Measurements from ENCODE around the gene ARHGEF11.

ARHGEF11 gene

DNA sequence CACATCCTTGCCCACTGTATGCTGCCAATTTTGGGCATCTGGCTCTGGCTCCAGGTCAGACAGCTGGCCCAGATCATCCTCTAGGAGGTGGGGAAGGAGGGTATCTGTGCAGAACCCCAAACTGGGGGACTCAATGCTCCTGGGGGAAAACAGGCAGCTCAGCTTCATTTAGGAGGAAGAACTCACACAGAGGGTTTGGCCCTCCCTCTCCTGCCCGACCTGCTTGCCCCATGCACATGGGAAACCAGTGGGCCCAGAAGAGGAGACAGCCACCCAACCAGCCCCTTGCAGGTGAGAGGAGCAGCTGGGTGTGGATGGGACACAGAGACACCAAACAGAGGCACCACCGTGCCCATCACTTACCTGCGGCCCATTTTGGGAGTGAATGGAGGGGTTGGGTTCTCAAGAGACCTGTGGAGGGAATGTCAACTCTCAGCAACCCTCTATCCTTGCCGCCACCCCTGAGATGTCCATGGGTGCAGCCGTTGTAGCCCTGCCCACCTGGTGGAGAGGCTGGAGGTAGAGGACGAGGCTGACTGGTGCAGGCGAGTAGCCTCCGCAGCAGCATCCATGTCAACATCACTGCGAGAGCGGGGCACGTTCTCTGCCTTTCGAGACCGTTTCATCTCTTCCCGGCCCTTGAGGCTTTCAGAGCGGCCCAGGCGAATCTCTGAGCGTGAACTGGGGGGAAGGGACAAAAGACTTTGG is 97.6 kb downstream of the ARHGEF11 start:
- no peak for DNase-seq

DNA sequence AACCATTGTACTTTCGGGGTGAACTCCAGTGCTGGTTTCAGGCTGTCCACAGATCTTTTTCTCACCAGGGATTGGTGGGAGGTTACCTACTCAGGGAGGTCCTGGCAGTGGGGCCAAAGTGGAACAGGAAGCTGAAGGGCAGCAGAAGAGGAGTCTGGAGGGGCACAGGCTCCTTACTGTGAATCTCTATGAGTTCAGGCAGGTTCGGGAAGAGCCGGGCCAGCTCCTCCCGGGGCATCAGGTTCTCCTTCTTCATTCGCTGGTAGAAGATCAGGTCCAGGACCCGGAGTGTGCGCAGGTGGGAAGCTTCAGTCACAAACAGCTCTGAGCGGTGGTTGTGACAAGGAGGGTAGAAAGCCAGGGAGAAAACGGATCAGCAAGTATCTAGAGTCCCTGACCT is 98.4 kb downstream of the ARHGEF11 start:
- DNase-seq: no peak

DNA sequence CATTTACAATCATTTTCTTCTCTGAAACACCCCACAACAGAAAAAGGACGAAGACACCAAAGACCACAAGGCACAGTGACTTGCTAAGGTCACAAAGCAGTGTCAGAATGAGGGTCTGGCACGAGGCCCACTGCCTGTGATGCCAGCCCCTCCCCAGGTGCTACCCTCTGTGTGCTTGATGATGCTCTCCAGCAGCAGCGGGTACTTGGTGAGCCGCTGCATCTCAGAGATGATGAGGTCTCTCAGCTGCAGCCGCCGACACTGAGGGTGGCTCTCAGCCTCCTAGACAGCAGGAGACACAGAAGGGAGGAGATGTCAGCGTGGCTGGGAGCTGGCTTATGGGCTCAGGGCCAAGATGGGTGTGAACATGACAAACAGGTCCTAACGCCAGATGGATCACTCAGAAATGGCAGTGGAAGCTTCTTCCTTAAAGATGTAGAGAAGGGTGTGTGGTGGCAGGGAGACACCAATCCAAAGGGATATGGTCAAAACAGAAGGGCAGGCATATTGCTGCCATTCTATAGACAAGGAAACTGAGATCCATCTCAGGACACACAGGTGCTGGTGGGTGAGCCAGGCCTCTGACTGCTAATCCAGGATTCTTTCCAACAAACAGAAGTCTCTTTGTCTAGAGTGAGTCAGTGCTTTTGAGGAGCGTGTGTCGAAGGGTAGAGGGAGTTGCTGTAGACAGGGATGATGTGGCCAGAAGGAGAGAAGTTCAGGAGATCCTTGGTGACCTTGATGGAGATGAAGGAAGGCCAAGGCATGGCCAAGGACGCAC is 99.5 kb downstream of the ARHGEF11 start:
- DNase-seq: no peak

DNA sequence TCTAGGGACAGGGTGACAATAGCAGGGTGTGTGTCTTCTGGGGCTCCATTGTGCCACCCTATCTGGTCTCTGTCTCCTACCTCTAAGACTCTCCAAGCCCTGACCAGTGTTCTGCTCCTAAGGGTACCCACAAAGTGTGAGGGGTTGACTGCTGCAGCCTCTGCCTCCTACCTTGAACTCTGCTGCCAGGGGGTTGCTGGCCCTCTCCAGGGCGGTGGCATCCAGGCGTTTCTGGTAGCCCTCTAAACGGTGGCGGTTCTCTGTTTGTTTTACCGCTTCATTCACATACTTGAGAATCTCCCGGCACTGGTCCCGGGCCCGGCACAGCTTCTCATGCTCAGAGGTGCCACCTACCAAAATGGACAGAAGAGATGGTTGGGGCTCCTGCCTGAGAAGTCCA is 100.7 kb downstream of the ARHGEF11 start:
- no peak for DNase-seq

DNA sequence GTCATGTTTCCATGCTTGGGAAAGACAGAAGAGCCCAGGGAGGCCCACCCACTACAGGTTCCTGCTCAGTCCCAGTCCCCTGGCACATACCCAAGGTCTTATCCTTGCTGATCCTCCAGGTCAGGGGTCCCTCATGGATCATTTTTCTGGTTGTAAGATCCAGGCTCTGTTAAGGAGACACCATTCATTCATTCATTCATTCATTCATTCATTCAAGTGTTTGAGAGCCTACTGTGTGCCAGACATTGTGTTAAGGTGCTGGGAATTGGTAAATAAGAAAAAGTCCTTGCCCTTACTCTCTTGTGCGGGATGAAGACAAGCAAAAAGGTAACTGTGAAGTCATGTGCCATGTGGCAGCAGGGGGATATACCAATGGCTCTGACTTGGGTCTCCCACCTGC is 101.3 kb downstream of the ARHGEF11 start:
- no peak for DNase-seq

DNA sequence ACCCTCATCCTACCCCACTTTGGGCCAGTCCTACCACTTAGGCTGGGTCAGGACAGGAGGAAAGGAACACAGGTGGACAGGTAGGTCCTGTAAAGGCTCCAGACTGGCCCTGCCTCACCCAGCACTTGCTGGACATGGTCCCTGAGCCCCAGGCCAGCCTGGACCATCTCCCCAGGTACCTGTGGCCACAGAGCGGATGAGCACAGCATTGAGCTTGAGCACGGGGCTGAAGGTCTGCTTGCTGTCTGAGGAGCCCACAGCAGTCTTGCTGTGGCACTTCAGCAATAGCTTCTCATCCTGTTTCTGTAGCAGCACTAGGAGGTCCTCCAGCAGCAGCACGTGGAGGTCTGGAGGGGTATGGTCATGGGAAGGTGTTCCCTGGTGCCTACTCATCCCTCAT is 101.8 kb downstream of the ARHGEF11 start:
- no peak for DNase-seq

DNA sequence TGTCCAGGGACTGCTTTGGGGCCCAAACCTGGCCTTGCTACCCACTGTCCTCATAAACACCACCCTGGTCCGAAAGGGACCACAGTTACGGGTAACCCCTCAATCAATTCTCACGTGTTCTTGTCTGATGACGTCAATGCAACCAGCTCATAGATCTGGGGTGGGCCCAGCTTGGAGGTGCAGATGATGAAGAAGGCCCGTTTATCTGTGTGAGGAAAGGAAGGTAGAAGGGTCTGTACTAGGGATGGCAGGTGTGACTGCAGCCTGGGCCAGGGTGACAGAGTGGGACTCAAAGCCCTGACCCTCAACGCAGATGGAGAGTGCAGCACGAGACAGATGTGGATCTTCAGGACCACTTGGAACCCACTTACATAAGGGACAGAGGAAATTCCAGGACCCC is 103.0 kb downstream of the ARHGEF11 start:
- no peak for DNase-seq

DNA sequence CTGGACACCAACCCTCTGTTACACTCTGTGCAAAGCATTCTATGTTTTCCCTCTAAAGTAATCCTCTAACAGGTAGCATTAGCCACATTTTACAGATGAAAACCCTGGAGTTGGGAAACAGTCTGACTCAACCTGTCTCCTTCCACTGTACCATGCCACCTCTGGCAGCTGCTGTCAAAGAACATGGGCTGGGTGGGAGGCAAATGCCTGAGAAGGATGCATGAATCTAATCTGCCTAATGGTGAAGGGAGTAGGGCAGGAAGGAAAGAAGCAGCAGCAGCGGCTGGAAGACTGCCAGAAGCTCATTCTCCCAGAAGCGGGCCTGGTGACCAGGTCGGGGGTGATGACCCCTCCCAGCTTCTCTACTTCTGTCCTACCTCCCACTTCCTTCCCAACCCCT is 103.4 kb downstream of the ARHGEF11 start:
- DNase-seq: no peak

DNA sequence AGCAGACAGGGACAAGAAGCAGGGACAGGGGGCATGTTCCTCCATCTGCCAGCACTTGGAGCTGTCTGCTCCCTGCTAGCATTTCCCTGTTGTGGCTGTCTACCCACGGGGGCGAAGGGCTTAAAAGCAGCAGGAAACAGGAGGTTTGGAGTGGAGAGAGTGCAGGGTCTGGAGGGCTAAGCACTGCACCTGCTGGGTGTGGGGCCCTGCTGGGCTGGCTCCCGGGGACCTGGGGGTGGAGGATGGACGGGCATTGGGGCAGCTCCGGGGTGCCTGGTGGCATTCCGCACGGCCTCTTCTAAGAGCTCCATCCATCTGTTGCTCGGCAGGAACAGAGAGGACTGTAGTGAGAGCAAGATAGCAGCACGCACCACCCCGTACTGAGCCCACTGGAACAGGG is 103.9 kb downstream of the ARHGEF11 start:
- no peak for DNase-seq

DNA sequence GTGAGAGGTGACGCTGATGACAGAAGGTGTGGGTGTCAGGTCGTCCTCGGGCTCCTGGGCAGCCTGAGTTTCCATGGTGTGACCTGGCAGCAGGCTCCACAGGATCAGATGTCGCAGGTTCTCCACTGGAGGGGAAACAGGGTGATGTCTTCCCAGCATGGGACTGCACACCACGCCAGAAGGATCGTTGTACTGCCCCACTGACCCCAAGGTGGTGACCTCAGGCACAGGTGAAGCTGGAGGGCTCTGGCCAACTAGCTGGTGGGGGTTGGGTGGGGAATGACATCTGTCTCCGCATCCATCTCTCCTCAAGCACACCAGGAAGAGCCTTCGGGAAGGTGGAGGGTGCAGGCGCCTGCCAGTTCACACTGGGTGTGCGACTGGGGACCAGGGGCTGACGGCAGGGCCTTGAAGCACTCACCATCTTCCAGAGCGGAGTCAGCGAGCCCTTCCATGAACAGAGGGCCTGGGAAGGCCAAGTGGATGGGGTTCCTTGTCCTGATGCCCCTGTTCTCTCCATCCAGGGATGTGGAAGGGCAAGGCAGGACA is 105.7 kb downstream of the ARHGEF11 start:
- no peak for DNase-seq

DNA sequence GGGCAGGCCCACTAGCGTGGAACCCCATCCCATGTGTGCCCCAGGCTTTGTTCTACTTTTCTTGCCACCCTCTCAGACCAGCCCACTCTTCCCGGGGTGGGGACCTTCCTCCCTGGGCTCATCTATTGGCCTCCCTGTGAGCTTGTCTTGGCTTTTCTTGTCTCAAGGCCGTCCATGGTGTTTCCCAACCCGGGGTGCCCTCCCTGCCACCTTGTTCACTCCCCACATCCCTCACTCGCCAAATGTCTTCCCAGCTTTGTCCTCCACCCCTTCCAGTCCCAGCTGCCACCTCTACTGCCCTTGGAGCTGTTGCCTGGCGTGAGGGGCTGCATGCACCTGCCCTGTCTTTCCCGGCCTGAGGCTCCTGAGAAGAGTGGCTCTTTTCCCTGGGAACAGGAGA is 106.7 kb downstream of the ARHGEF11 start:
- no peak for DNase-seq

DNA sequence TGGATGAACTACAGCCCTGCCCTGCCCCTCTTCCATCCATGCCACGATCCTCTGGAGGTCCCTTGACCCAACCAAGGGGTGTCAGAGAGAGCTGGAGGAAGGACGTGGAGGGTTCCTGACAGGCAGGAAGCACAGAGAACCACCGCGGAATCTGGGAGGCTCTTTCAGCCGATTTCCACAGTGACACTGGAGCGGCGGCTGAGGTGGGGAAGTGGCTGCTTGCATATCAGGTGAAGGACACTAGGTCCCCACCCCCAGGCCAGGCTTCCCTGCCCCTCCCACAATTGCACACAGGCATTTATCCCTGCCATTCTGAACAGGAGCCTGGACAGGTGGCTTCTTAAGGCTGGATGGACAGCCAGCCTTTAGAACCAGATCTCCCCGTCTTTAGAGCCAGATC is 107.7 kb downstream of the ARHGEF11 start:
- DNase-seq: no peak

DNA sequence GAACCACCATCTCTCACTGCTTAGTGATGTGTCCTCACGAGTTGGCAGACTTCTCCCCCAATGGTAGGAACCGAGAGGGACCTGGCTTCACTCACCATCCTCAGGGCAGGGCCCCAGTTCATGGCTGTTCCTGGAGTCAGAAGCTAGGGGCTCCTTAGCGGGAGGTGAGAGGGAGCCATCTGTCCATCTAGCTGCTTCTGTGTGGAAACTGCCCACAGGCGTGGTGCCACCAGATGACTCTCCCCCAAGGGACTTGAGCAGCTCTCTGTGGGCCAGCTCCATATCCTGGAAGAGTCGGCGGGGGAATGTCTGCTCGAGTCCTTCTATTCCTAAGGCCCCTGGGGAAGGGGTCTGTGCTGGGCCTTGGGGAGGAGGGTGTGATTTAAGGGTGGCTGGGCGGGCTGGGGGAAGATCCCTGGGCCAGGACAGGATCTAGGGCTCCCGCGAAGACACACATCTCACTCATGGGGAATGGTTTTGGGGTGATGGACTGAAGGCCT is 108.8 kb downstream of the ARHGEF11 start:
- DNase-seq: no peak

DNA sequence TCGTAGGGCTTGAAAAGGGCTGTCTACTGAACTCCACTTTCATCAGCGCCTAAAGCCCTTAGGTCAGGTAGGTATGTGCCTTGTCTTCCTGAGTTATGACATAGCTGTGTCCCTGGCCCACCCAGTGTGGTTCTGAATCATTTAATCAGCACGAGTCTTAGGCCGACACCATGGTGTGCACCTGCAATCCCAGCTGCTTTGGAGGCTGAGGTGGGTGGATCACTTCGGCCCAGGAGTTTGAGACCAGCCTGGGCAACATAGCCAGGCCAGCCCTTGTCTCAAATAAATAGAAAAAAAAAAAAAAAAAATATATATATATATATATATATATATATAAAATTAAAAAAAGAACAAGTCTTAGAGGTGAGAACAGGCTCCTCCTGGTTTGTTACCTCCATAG is 109.4 kb downstream of the ARHGEF11 start:
- no peak for DNase-seq

DNA sequence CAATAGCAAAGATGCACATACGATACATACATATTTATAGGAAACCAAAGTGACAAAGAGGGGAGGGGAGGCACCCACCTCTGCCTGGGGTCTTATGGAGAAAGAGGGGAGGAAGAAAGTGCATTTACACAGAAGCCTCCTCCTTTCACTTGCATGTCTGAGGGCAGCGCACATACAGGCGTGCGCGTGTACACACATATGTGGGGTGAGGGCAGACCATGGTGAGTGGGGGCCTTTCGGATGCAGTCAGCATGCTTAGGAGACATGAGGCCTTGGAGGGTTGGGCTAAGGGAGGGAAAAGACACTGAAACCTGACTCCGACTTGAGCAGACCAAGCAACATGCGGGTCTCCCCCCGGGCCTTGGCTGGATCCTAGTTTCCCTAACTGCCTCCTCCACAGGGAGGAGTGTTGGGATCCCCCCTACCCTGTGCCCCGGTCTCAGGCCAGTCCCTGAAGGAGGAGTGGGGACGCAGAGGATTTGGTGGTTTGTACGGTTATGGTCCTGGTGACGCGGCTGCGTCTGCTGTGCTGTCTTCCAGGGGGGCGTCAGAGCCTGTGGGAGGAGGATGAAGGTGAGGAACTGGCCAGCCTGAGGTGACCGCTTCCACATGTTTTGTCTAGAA is 109.9 kb downstream of the ARHGEF11 start:
- no peak for DNase-seq

DNA sequence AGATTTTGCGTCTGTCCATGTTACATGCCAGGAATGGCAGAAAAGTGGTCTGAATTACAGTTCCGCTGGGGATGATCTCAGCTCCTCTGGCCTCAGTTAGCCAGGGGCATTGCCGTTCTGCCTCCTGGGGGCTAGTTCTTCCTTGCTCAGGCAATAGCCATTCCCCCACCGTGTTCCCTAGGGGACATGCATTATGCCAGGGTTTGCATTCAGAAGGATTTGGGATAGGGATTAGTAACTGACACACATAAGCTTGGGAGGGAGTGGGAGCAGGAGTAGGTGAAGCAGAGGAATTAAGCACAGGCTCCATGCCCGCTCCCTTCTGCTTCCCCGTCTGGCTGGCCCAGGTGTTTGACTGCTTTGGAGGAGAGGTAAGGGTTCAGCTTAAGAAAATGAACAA is 112.4 kb downstream of the ARHGEF11 start:
- no peak for DNase-seq

DNA sequence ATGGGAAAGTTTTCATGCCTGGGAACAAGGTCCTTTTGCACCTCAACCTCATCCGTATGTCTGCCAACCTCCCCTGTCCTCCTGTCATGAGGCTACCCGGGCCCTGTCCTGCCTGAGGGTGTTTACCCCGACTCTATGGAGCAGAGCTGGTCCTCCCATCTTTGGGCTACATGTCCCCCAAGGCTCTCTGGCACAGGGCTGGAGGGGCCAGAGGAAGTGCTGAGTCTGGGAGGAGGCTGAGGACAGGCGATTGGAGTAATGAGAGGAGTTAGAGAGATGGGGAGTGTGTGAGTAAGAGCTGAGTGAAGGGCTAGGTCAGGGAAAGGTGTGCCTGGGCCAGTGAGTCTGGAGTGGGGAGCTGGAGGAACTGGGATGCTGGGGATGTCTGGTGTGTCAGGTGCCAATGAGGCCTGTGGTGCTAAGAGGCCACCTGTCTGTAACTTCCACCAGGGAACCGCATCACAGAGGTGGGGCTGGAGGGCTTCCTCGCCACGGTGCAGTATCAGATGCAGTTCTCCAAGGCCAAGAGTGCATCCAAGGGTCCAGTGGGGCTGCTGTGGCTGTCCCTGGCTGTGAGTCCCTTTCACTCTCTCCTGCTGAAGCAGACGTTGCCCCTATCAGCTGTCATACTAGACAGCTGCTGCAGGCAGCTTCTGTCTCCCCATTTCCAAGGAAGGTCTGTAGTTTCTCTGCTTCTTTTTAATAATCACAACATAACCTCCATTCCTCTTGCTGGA is 113.4 kb downstream of the ARHGEF11 start:
- no peak for DNase-seq

DNA sequence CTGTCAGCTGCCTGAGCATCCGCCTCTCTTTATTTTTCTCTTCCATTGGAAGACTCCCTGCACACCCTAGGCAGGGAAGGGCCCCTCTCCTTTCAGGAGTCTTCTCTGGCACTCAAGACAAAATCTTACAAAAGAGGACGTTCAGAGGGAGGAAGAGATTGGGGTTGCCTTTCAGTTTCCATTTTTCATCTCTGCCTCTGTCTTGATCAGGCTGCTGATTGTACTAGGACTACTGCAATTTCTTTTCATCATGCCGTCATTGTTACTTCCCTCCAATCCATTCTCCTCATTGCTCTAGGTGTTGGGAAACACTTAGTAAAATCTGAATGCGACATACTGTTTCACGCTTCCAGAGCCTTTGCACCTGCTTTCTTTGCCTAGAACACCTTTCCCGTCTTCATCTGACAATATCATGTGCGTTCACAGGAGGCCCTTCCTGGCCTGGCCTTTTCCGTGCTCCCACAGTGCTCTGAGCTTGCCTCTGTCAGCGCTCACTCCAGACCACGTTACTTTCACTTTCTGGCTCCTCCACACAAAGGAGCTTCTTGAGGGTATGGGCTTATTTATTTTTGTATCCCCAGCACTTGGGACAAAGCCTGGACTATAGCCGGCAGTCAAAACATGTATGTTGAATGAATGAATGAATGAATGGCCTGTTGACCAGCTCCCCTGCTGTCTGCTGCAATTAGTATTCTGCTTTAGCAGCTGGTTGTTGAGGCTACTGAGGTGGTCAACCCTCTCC is 114.2 kb downstream of the ARHGEF11 start:
- DNase-seq: no peak

DNA sequence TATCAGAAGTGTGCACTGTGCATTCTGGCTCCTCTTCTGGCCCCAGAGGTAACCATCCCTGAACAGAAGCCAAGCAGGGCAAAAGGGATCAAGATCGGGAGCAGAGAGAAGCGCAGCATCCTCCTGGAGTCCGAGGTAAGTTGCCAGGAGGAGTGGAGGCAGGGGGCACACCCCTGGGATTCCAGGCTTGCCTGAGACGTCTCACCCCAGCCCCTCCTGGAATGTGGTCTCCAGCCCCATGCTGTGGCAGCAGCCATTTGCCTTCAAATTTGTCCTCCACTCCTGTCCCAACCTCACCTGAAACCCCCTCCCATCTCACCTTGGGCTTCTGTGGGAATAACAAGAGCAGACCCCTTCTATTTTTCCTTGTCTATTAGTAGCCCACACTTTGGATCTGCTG is 115.1 kb downstream of the ARHGEF11 start:
- DNase-seq: no peak

DNA sequence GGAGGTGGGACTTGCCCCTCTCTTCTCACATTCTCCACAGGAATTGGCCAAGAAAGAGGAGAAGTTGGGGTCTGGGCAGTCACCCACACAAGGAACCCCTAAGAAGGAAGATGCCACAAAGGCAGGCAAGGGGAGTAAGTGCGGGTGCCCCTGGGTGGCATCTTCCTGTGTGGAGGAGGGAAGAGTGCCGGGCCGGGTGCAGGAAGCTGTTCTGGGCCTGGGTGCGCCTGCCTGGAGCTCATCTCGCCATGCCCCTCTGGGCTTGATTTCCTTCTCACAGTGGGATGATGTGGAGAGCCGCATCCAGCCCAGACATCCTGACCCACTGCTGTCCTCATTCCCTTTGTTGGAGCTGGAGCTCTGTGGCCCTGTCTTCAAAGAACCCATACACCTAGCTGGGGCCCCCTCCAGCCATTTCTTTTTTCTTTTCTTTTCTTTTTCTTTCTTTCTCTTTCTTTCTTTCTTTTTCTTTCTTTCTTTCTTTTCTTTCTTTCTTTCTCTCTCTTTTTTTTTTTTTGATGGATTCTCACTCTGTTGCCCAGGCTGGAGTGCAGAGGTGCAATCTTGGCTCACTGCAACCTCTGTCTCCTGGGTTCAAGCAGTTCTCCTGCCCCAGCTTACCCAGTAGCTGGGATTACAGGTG is 115.8 kb downstream of the ARHGEF11 start:
- no peak for DNase-seq

DNA sequence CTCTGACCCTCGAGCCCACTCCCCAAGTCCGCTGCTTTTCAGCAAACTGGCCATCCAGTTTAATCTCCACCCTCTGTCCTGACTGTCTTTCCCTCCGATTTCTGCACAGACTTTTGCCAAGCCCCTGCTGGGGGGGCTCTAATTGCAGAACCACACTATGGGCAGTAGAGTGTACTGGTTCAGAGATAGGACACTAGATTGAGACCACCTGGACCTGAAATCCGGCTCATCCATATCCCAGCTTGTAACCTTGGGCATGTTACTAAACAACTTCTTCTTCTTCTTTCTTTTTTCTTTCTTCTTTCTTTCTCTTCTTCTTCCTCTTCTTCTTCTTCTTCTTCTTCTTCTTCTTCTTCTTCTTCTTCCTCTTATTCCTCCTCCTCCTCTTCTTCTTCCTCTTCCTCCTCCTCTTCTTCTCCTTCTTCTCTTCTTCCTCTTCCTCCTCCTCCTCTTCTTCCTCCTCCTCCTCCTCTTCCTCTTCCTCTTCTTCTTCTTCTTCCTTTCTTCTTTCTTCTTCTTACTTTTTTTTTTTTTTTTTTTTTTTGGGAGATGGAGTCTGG is 117.4 kb downstream of the ARHGEF11 start:
- DNase-seq: no peak
